ENCODE data around the gene SMYD5.

Gene SMYD5

GRCh38 chr2:73239776-73240175, 25.7 kb downstream of the SMYD5 start:
- no peak for DNase-seq
- Histone ChIP-seq H3K27ac (no peak overlapping the region), H3K27me3 (ENCODE audit: insufficient read depth, low read depth, severe bottlenecking) (no peaks in the 10 kb centered on the region), H3K9me3 (ENCODE audit: severe bottlenecking) (no peaks in the 10 kb centered on the region), H3K4me3 (ENCODE audit: low read depth, low read length) (no peak overlapping the region), H3K36me3 (peaks cover 87% of the 10 kb centered on the region)
- TF ChIP-seq CTCF (IDR thresholded peaks at IDR 0.05; ENCODE audit: low read depth, low read length) = no peak

- Histone ChIP-seq H3K9me3 (ENCODE audit: severe bottlenecking) (no peaks in the 10 kb centered on the region), H3K27ac (peak overlapping the region; percentile 80), H3K27me3 (ENCODE audit: insufficient read depth, low read depth, severe bottlenecking) (no peaks in the 10 kb centered on the region), H3K4me3 (ENCODE audit: low read depth, low read length) (no peak overlapping the region), H3K36me3 (peaks cover 94% of the 10 kb centered on the region)
- DNase-seq = peak; percentile 84
- TF ChIP-seq CTCF (IDR thresholded peaks at IDR 0.05; ENCODE audit: low read depth, low read length) = no peak
Measured at GRCh38 chr2:73243884-73244570, 30.0 kb downstream of the SMYD5 start.

- Histone ChIP-seq H3K4me3 (ENCODE audit: low read depth, low read length) (no peak overlapping the region), H3K9me3 (ENCODE audit: severe bottlenecking) (no peaks in the 10 kb centered on the region), H3K27me3 (ENCODE audit: insufficient read depth, low read depth, severe bottlenecking) (no peaks in the 10 kb centered on the region), H3K27ac (peak overlapping the region; percentile 80), H3K36me3 (peaks cover 94% of the 10 kb centered on the region)
- TF ChIP-seq CTCF (IDR thresholded peaks at IDR 0.05; ENCODE audit: low read depth, low read length) = no peak
- no peak for DNase-seq
Measured at GRCh38 chr2:73244580-73244979, 30.5 kb downstream of the SMYD5 start.

GRCh38 chr2:73246850-73247249, 32.8 kb downstream of the SMYD5 start:
- Histone ChIP-seq H3K27ac (no peak overlapping the region), H3K36me3 (peaks cover 95% of the 10 kb centered on the region), H3K4me3 (ENCODE audit: low read depth, low read length) (no peak overlapping the region), H3K9me3 (ENCODE audit: severe bottlenecking) (no peaks in the 10 kb centered on the region), H3K27me3 (ENCODE audit: insufficient read depth, low read depth, severe bottlenecking) (no peaks in the 10 kb centered on the region)
- no peak for DNase-seq
- no peak for TF ChIP-seq CTCF (IDR thresholded peaks at IDR 0.05; ENCODE audit: low read depth, low read length)

GRCh38 chr2:73249636-73250035, 35.6 kb downstream of the SMYD5 start:
- Histone ChIP-seq H3K9me3 (ENCODE audit: severe bottlenecking) (no peaks in the 10 kb centered on the region), H3K4me3 (ENCODE audit: low read depth, low read length) (no peak overlapping the region), H3K27me3 (ENCODE audit: insufficient read depth, low read depth, severe bottlenecking) (no peaks in the 10 kb centered on the region), H3K36me3 (peaks cover 100% of the 10 kb centered on the region), H3K27ac (no peak overlapping the region)
- DNase-seq = no peak
- TF ChIP-seq CTCF (IDR thresholded peaks at IDR 0.05; ENCODE audit: low read depth, low read length) = no peak
